B cell (primary cell): ENCODE data around the gene EDC3. TPM values are rescaled to one million over a fixed set of nuclear protein-coding genes. Genes with fewer than 3 reads are reported as not detected.

Experiments used
- ATAC-seq: fragments of 200-7000 bp; cut with Tn5 transposase; one replicate; pipeline ENCODE4 v1.10.0; 2021; ENCODE audit warnings: low read depth, mild to moderate bottlenecking, moderate number of reproducible peaks, moderate library complexity
- CTCF ChIA-PET: fragments of 350-600 bp; sonication (Branson Sonifier 250); formaldehyde crosslinking; loops from one replicate; lab custom pipeline; 2021; ENCODE audit warnings: antibody characterized with exemption, inconsistent platforms; lab: Charles Lee
- POLR2A ChIA-PET: fragments of 350-600 bp; sonication (Branson Sonifier 250); formaldehyde crosslinking; loops from one replicate; lab custom pipeline; 2021; ENCODE audit warnings: antibody characterized with exemption; lab: Charles Lee
- DNase-seq: peaks from one replicate; pipeline ENCODE4 v3.0.0; 2013
- H2AFZ ChIP-seq: 2 replicates; pipeline ENCODE4 v1.6.1; 2012; ENCODE audit warnings: mild to moderate bottlenecking, low read depth, low read length; ENCODE audit not compliant: insufficient read depth, poor library complexity, severe bottlenecking
- H3K27ac ChIP-seq, 2 donors: 1 replicate in 1 of 2; 2 replicates in 1 of 2; pipeline ENCODE4 v1.5.1; 2012 to 2013; ENCODE audit warnings: low read length in 2 of 2, mild to moderate bottlenecking in 2 of 2, moderate library complexity in 1 of 2
- H3K27me3 ChIP-seq, 4 experiments: fragments of 200-600 bp in 1 of 4; sonication (generic) in 1 of 4; replicated peaks in 1 of 4; 1 replicate in 2 of 4; 2 replicates in 2 of 4; pipeline versions ENCODE4 v1.6.1 to v1.7.0; 2013 to 2016; ENCODE audit warnings: low read length in 3 of 4, mild to moderate bottlenecking in 2 of 4, mixed read lengths in 1 of 4, moderate library complexity in 1 of 4; ENCODE audit not compliant: insufficient read depth in 4 of 4, control insufficient read depth in 3 of 4; ENCODE audit errors: control extremely low read depth in 1 of 4
- H3K36me3 ChIP-seq, 2 experiments: replicated peaks in 1 of 2; 1 replicate in 1 of 2; 2 replicates in 1 of 2; pipeline versions ENCODE4 v1.6.1 to v1.7.1; 2013; ENCODE audit warnings: low read length in 1 of 2; ENCODE audit not compliant: insufficient read depth in 2 of 2, control insufficient read depth in 1 of 2; ENCODE audit errors: control extremely low read depth in 1 of 2, extremely low read depth in 1 of 2
- H3K4me1 ChIP-seq, 2 donors: fragments of 200-600 bp in 1 of 2; sonication (generic) in 1 of 2; 1 replicate in 1 of 2; 2 replicates in 1 of 2; pipeline versions ENCODE4 v1.5.1 to v1.6.1; 2013 to 2017; ENCODE audit warnings: low read length in 2 of 2; ENCODE audit not compliant: control insufficient read depth in 2 of 2, insufficient read depth in 2 of 2
- H3K4me2 ChIP-seq: replicated peaks from 2 replicates; pipeline ENCODE3; 2012; ENCODE audit warnings: mild to moderate bottlenecking, low read depth, low read length; ENCODE audit not compliant: poor library complexity, severe bottlenecking
- H3K4me3 ChIP-seq, 5 experiments: fragments of 200-600 bp in 1 of 5; sonication (generic) in 1 of 5; 1 replicate in 3 of 5; 2 replicates in 2 of 5; pipeline versions ENCODE4 v1.5.1 to v1.7.0; 2011 to 2016; ENCODE audit warnings: low read length in 4 of 5, mild to moderate bottlenecking in 4 of 5, low read depth in 2 of 5, control low read depth in 1 of 5, moderate library complexity in 1 of 5; ENCODE audit not compliant: insufficient read depth in 1 of 5; ENCODE audit errors: control extremely low read depth in 1 of 5, extremely low read depth in 1 of 5
- H3K79me2 ChIP-seq: fragments of 200-600 bp; sonication (generic); one replicate; pipeline ENCODE4 v1.6.0; 2016; ENCODE audit warnings: low read length; ENCODE audit not compliant: control insufficient read depth, insufficient read depth
- H3K9ac ChIP-seq: fragments of 200-600 bp; sonication (generic); 2 replicates; pipeline ENCODE4 v1.6.1; 2017; ENCODE audit warnings: mild to moderate bottlenecking, low read length, moderate library complexity
- H3K9me3 ChIP-seq, 3 donors: one replicate each; pipeline versions ENCODE4 v1.6.1 to v1.7.1; 2013; ENCODE audit warnings: low read length in 2 of 3; ENCODE audit not compliant: control insufficient read depth in 2 of 3, insufficient read depth in 1 of 3; ENCODE audit errors: control extremely low read depth in 1 of 3
- H4K20me1 ChIP-seq: 2 replicates; pipeline ENCODE4 v1.6.0; 2012; ENCODE audit warnings: mild to moderate bottlenecking, low read length; ENCODE audit not compliant: insufficient read depth, control insufficient read depth, poor library complexity, severe bottlenecking
- H3K27ac Mint-ChIP-seq: one replicate; pipeline ENCODE4 v1.8.0; 2021; ENCODE audit warnings: mixed read lengths
- H3K27me3 Mint-ChIP-seq: one replicate; pipeline ENCODE4 v1.8.0; 2021; ENCODE audit warnings: mixed read lengths
- H3K4me1 Mint-ChIP-seq: one replicate; pipeline ENCODE4 v1.8.0; 2021; ENCODE audit warnings: mixed read lengths
- H3K4me3 Mint-ChIP-seq: one replicate; pipeline ENCODE4 v1.8.0; 2021; ENCODE audit warnings: mixed read lengths
- H3K9me3 Mint-ChIP-seq: one replicate; pipeline ENCODE4 v1.8.0; 2022; ENCODE audit warnings: mixed read lengths; ENCODE audit not compliant: insufficient read depth
- EZH2 ChIP-seq: IDR thresholded peaks from 2 replicates; pipeline ENCODE4 v1.6.1; 2012; ENCODE audit warnings: borderline replicate concordance, low read depth, mild to moderate bottlenecking, moderate library complexity, low read length; ENCODE audit not compliant: insufficient read depth, poor library complexity, severe bottlenecking
- WGBS: methylation state at CpG from one replicate; pipeline ENCODE4 v1.1.5; 2013; ENCODE audit warnings: missing lambda C conversion rate; ENCODE audit not compliant: insufficient coverage; 5-methylcytosine and 5-hydroxymethylcytosine counted together
- intact Hi-C: fragments of 100-400 bp; cut with micrococcal nuclease; formaldehyde crosslinking; loops from one replicate; pipeline ENCODE4 v1.10.0; 2022
- polyA plus RNA-seq: library from polyadenylated mRNA; depleted of rRNA; stranded (reverse); fragments of >200 nt; gene quantifications from 2 replicates; pipeline ENCODE4 v1.2.3, GENCODE V29; 2012
- total RNA-seq, 2 donors: library from RNA; stranded (reverse); fragments of 120-200 nt in 1 of 2; gene quantifications; 1 replicate in 1 of 2; 2 replicates in 1 of 2; pipeline versions ENCODE4 v1.2.3 to v1.2.4, GENCODE V29; 2013 to 2022
- TF ChIP-seq, protein P1 (sequence below): fragments of 200-600 bp; IDR thresholded peaks from one replicate; pipeline ENCODE4 v1.8.0; 2022; ENCODE audit warnings: antibody characterized with exemption, mild to moderate bottlenecking

EDC3 gene
- total and polyA plus RNA-seq, 2 donors (not counting 1 experiment from before 2014, with no cell fraction given) = 16.9 to 55.4 TPM

DNA sequence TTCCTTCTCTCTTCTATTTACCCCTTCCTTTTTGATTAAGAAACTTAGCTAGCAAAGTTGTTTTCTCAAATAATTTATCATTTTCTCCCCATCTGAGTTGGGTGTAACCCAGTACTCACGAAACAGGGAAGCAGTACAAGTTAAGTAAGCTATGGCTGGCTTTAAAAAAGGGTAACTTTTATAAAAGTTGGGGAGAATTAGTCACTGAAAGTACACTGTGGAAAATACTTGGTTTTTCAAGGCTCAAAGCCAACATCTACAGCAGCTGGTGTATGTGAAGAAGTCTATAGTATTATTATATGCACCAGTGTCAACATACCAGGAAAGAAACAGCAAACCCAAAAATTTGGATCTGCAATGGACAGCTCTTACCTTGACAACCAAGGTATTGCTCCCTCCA, 54.7 kb downstream of the EDC3 start:
- ChIA-PET CTCF (interaction anchor here (1.6 to 23.4 kb wide), 4 partner anchors 9 to 269 kb away, joined by 4 to 596 read pairs (median 194); partner anchors contain the start of genes CLK3 and CSK), POLR2A (no interaction called here)
- no peak overlapping the region for H3K4me2 ChIP-seq
- H3K4me3 ChIP-seq = no peak overlapping the region
- intact Hi-C loops = no loop called here
- H3K27me3 ChIP-seq = no peaks in the 10 kb centered on the region
- Mint-ChIP-seq H3K27ac (no peak overlapping the region), H3K4me1 (no peaks in the 10 kb centered on the region), H3K9me3 (no peaks in the 10 kb centered on the region), H3K4me3 (no peak overlapping the region), H3K27me3 (no peaks in the 10 kb centered on the region)
- DNase-seq (no peak), ATAC-seq (no peak)
- H2AFZ ChIP-seq = no peak overlapping the region
- no peaks in the 10 kb centered on the region for H3K9me3 ChIP-seq
- H3K27ac ChIP-seq = no peak overlapping the region
- peaks cover 5% of the 10 kb centered on the region for H3K79me2 ChIP-seq
- peaks cover 10% of the 10 kb centered on the region for H4K20me1 ChIP-seq
- peaks cover 0 to 74% of the 10 kb centered on the region in 2 experiments for H3K36me3 ChIP-seq
- H3K9ac ChIP-seq = no peak overlapping the region
- TF ChIP-seq, protein P1, sequence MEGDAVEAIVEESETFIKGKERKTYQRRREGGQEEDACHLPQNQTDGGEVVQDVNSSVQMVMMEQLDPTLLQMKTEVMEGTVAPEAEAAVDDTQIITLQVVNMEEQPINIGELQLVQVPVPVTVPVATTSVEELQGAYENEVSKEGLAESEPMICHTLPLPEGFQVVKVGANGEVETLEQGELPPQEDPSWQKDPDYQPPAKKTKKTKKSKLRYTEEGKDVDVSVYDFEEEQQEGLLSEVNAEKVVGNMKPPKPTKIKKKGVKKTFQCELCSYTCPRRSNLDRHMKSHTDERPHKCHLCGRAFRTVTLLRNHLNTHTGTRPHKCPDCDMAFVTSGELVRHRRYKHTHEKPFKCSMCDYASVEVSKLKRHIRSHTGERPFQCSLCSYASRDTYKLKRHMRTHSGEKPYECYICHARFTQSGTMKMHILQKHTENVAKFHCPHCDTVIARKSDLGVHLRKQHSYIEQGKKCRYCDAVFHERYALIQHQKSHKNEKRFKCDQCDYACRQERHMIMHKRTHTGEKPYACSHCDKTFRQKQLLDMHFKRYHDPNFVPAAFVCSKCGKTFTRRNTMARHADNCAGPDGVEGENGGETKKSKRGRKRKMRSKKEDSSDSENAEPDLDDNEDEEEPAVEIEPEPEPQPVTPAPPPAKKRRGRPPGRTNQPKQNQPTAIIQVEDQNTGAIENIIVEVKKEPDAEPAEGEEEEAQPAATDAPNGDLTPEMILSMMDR = no peak
- TF ChIP-seq EZH2 = no peak
- no CpG with 5 or more reads among the region's 1 CpG for WGBS
- H3K4me1 ChIP-seq = no peaks in the 10 kb centered on the region

DNA sequence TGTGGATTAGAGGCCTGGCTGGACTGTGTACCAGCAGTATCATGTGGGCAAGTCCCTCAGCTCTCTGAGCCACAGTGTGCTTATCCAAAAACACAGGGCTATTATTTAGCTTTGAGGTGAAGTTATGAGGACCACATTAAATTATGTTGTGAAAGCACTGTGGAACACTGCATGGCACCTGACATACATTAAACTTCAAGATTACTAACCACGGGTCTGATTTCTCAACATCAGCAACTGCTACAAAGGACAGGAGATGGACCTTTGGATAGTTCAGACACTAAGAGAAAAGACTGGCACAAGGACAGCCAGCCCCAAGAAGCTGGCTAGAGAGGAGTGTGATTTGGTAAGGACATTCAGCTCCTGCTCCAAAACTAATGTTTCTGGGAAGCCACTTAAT, 58.8 kb downstream of the EDC3 start:
- H3K27ac ChIP-seq = no peak overlapping the region
- H3K9me3 Mint-ChIP-seq = no peaks in the 10 kb centered on the region
- H3K9ac ChIP-seq = no peak overlapping the region
- H3K4me3 Mint-ChIP-seq = no peak overlapping the region
- no peaks in the 10 kb centered on the region for H3K27me3 ChIP-seq
- H3K4me1 ChIP-seq = peaks cover 0 to 2% of the 10 kb centered on the region in 2 donors
- TF ChIP-seq, protein P1 = no peak
- TF ChIP-seq EZH2 = no peak
- DNase-seq (no peak), ATAC-seq (no peak)
- no peak overlapping the region for H3K27ac Mint-ChIP-seq
- H3K4me3 ChIP-seq = no peak overlapping the region
- no peak overlapping the region for H2AFZ ChIP-seq
- H3K4me2 ChIP-seq = no peak overlapping the region
- peaks cover 24% of the 10 kb centered on the region for H4K20me1 ChIP-seq
- CTCF ChIA-PET = interaction anchor here (0.6 to 23.4 kb wide), 16 partner anchors 14 to 386 kb away, joined by 3 to 596 read pairs (median 12); partner anchors contain the start of genes CLK3, CSK and CYP11A1
- H3K36me3 ChIP-seq = peaks cover 0 to 97% of the 10 kb centered on the region in 2 experiments
- 83% methylated on average over 1 of the region's 1 CpG for WGBS
- intact Hi-C loops = loop anchor here (10.0 kb wide), 1 partner anchor 568 kb away; the partner anchor contains the start of gene C15orf39
- peaks cover 1% of the 10 kb centered on the region for H3K4me1 Mint-ChIP-seq
- no peaks in the 10 kb centered on the region for H3K9me3 ChIP-seq
- H3K27me3 Mint-ChIP-seq = no peaks in the 10 kb centered on the region
- H3K79me2 ChIP-seq = no peaks in the 10 kb centered on the region
- POLR2A ChIA-PET = no interaction called here
